Measurements from ENCODE around the gene SNRNP200. TPM values are rescaled to one million over a fixed set of nuclear protein-coding genes. Genes with fewer than 3 reads are reported as not detected.

Gene SNRNP200
- total RNA-seq, 6 donors from 2014 or later: 80.9 to 177 (median 90.9) TPM

DNA sequence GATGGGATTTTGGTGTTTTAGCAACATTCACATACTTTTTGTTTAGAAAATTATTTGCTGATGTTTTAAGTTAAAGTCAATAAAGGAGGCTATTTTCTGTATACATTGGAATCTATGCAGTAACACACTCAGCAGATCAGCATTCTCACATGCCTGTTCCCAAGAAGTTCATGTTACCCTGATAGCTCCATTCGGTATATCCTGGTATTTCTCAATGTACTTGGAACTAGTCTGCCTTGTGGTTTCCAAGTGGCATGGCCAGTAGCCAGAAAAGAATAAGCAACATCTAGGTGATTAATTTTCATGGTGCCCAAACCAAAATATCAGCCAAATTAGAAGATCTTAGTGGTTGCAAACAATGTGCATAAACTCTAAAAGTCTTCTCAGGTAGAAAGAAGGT lies 25.1 kb upstream of the SNRNP200 start:
- H3K27me3 ChIP-seq: peaks cover 0 to 6% (median 0%) of the 10 kb centered on the region in 4 donors
- no peak overlapping the region for H3K27ac ChIP-seq
- peaks cover 7 to 14% (median 10%) of the 10 kb centered on the region in 4 donors for H3K4me1 ChIP-seq
- TF ChIP-seq EP300 (IDR thresholded peaks at IDR 0.05) (no peak), POLR2A (IDR thresholded peaks at IDR 0.05) (no peak), POLR2AphosphoS5 (IDR thresholded peaks at IDR 0.05) (no peak)
- TF ChIP-seq, protein P1, sequence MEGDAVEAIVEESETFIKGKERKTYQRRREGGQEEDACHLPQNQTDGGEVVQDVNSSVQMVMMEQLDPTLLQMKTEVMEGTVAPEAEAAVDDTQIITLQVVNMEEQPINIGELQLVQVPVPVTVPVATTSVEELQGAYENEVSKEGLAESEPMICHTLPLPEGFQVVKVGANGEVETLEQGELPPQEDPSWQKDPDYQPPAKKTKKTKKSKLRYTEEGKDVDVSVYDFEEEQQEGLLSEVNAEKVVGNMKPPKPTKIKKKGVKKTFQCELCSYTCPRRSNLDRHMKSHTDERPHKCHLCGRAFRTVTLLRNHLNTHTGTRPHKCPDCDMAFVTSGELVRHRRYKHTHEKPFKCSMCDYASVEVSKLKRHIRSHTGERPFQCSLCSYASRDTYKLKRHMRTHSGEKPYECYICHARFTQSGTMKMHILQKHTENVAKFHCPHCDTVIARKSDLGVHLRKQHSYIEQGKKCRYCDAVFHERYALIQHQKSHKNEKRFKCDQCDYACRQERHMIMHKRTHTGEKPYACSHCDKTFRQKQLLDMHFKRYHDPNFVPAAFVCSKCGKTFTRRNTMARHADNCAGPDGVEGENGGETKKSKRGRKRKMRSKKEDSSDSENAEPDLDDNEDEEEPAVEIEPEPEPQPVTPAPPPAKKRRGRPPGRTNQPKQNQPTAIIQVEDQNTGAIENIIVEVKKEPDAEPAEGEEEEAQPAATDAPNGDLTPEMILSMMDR (IDR thresholded peaks at IDR 0.05): no peak
- no peaks in the 10 kb centered on the region for H3K36me3 ChIP-seq
- WGBS, 2 donors: 40 to 50% methylated on average over 1 of the region's 1 CpG
- no peaks in the 10 kb centered on the region for H3K9me3 ChIP-seq
- H3K4me3 ChIP-seq: no peak overlapping the region
- ATAC-seq (ENCODE audit: low FRiP score in 2 of 2): no peak
- DNase-seq: peak in 1 of 2 donors; percentile 63

DNA sequence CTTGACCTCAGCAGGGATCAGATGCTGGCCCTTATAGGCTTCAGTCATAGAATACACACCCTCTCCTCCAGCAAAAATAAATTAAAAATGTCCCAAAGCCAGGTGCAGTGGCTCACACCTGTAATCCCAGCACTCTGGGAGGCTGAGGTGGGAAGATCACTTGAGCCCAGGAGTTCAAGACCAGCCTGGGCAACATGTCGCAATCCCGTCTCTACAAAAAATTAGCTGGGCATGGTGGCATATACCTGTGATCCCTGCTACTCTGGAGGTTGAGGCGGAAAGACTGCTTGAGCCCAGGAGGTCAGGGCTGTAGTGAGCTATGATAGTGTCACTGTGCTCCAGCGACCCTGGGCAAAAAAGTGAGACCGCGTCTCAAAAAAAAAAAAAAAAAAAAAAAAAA lies 24.5 kb upstream of the SNRNP200 start:
- H3K27ac ChIP-seq: no peak overlapping the region
- peaks cover 11 to 15% (median 12%) of the 10 kb centered on the region in 4 donors for H3K4me1 ChIP-seq
- DNase-seq: no peak
- TF ChIP-seq POLR2A (IDR thresholded peaks at IDR 0.05) (no peak), EP300 (IDR thresholded peaks at IDR 0.05) (no peak), POLR2AphosphoS5 (IDR thresholded peaks at IDR 0.05) (no peak)
- TF ChIP-seq, protein P1 (IDR thresholded peaks at IDR 0.05): no peak
- peaks cover 0 to 6% (median 0%) of the 10 kb centered on the region in 4 donors for H3K27me3 ChIP-seq
- no peaks in the 10 kb centered on the region for H3K36me3 ChIP-seq
- ATAC-seq (ENCODE audit: low FRiP score in 2 of 2): no peak
- WGBS, 2 donors: 91 to 97% methylated on average over 6 of the region's 6 CpGs
- no peak overlapping the region for H3K4me3 ChIP-seq
- no peaks in the 10 kb centered on the region for H3K9me3 ChIP-seq

GRCh38 chr2:96329456-96329855 lies 24.1 kb upstream of the SNRNP200 start:
- DNase-seq: no peak
- Histone ChIP-seq H3K9me3 (no peaks in the 10 kb centered on the region), H3K4me3 (no peak overlapping the region), H3K27me3 (peaks cover 0 to 6% (median 0%) of the 10 kb centered on the region in 4 donors), H3K27ac (no peak overlapping the region), H3K4me1 (peaks cover 8 to 14% (median 11%) of the 10 kb centered on the region in 4 donors), H3K36me3 (no peaks in the 10 kb centered on the region)
- no peak for ATAC-seq (ENCODE audit: low FRiP score in 2 of 2)
- WGBS, 2 donors: 33 to 69% methylated on average over 1 of the region's 1 CpG
- TF ChIP-seq, protein P1 (IDR thresholded peaks at IDR 0.05): no peak
- TF ChIP-seq EP300 (IDR thresholded peaks at IDR 0.05) (no peak), POLR2A (IDR thresholded peaks at IDR 0.05) (no peak), POLR2AphosphoS5 (IDR thresholded peaks at IDR 0.05) (no peak)

DNA sequence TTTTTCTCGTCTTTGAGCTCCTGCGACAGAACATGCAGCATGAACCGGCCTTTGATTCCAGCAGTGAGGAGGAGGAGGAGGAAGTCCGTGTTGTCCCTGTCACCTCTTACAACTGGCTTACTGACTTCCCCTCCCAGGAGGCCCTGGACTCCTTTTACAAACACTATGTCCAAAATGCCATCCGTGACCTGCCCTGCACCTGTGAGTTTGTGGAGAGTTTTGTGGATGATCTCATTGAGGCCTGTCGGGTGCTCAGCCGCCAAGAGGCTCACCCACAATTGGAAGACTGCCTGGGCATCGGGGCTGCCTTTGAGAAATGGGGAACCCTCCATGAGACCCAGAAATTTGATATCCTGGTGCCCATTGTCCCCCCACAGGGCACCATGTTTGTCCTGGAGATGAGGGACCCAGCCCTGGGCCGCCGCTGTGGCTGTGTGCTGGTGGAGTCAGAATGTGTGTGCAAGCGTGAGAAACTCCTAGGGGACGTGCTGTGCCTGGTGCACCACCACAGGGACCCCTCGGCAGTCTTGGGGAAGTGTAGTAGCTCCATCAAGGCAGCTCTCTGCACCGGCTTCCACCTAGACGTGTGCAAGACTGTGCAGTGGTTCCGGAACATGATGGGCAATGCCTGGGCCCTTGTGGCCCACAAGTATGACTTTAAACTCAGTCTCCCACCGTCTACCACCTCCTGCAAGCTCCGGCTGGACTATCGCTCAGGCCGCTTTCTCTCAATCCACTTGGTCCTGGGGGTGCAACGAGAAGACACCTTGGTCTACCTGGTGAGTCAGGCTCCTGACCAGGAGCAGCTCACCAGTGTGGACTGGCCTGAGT lies 21.9 kb upstream of the SNRNP200 start:
- no peak for ATAC-seq (ENCODE audit: low FRiP score in 2 of 2)
- TF ChIP-seq POLR2A (IDR thresholded peaks at IDR 0.05) (no peak), POLR2AphosphoS5 (IDR thresholded peaks at IDR 0.05) (no peak), EP300 (IDR thresholded peaks at IDR 0.05) (no peak)
- TF ChIP-seq, protein P1 (IDR thresholded peaks at IDR 0.05): no peak
- peaks cover 0 to 6% (median 0%) of the 10 kb centered on the region in 4 donors for H3K27me3 ChIP-seq
- H3K27ac ChIP-seq: no peak overlapping the region
- H3K9me3 ChIP-seq: no peaks in the 10 kb centered on the region
- no peak overlapping the region for H3K4me3 ChIP-seq
- H3K4me1 ChIP-seq: peaks cover 9 to 16% (median 13%) of the 10 kb centered on the region in 4 donors
- WGBS, 2 donors: 92 to 97% methylated on average over 7 to 21 of the region's 21 CpGs
- no peaks in the 10 kb centered on the region for H3K36me3 ChIP-seq
- peak in 1 of 2 donors; percentile 51 for DNase-seq
